A549 (cell line): Measurements from ENCODE around the gene TRIM2. TPM values are rescaled to one million over a fixed set of nuclear protein-coding genes. Genes with fewer than 3 reads are reported as not detected.

Experiments
- ATAC-seq, 2 experiments: fragments of 200-7000 bp in 1 of 2; fragments of >200 bp in 1 of 2; cut with Nextera tagmentation in 1 of 2; cut with Tn5 transposase in 1 of 2; 3 replicates each; pipeline versions ENCODE4 v1.8.0 to v1.9.1; 2018 to 2020; ENCODE audit warnings: mild to moderate bottlenecking in 1 of 2, moderate library complexity in 1 of 2
- CTCF ChIA-PET: fragments of 300-600 bp; sonication (Branson Sonifier 250); formaldehyde crosslinking; extraction: SDS; loops from one replicate; lab custom pipeline; 2021; ENCODE audit warnings: antibody characterized with exemption, inconsistent platforms; lab: Yijun Ruan, JAX
- POLR2A ChIA-PET: fragments of 350-600 bp; formaldehyde crosslinking; extraction: SDS; loops from one replicate; lab custom pipeline; 2021; ENCODE audit warnings: antibody characterized with exemption, inconsistent platforms; lab: Yijun Ruan, JAX
- DNase-seq, 2 experiments: peaks; one replicate each; pipeline versions ENCODE4 v3.0.0 to v3.0.0-alpha.2; 2011 to 2016; ENCODE audit warnings: low read depth in 1 of 2, low spot score in 1 of 2
- FAIRE-seq: peaks from 2 replicates; lab custom pipeline; 2011; peaks lifted over from hg19 to GRCh38; lab: Jason Lieb, UNC
- H3K27ac ChIP-seq, 2 experiments: fragments of >200 bp; sonication (Bioruptor Twin); formaldehyde crosslinking; 3 replicates each; pipeline ENCODE4 v1.5.1; 2016 to 2017
- H3K4me1 ChIP-seq: fragments of >200 bp; sonication (Bioruptor Twin); formaldehyde crosslinking; 3 replicates; pipeline ENCODE4 v1.6.1; 2016
- H3K4me2 ChIP-seq: fragments of >200 bp; sonication (Bioruptor Twin); formaldehyde crosslinking; 3 replicates; pipeline ENCODE4 v1.6.1; 2016
- H3K4me3 ChIP-seq: fragments of >200 bp; sonication (Bioruptor Twin); formaldehyde crosslinking; 3 replicates; pipeline ENCODE4 v1.5.1; 2016
- H3K9me3 ChIP-seq: fragments of >200 bp; sonication (Bioruptor Twin); formaldehyde crosslinking; 3 replicates; pipeline ENCODE4 v1.6.1; 2016
- BCL3 ChIP-seq: fragments of >200 bp; sonication (Bioruptor Twin); formaldehyde crosslinking; IDR thresholded peaks from 3 replicates; pipeline ENCODE4 v1.6.1; 2016
- BHLHE40 ChIP-seq: IDR thresholded peaks from 2 replicates; pipeline ENCODE4 v1.6.1; 2012; ENCODE audit warnings: low read depth, low read length, inconsistent platforms
- CBX2 ChIP-seq: fragments of 200-600 bp; sonication (generic); IDR thresholded peaks from 2 replicates; pipeline ENCODE4 v1.6.1; 2016; ENCODE audit warnings: low read depth, mild to moderate bottlenecking, borderline replicate concordance
- CTCF ChIP-seq: fragments of >200 bp; sonication (Bioruptor Twin); formaldehyde crosslinking; IDR thresholded peaks from 3 replicates; pipeline ENCODE4 v1.5.1; 2016
- EHF ChIP-seq: fragments of 250-450 bp; sonication (Bioruptor Pico); IDR thresholded peaks from 2 replicates; pipeline ENCODE4 v1.5.0; 2020; ENCODE audit warnings: mild to moderate bottlenecking
- HES2 ChIP-seq: fragments of >200 bp; sonication (Bioruptor Twin); formaldehyde crosslinking; IDR thresholded peaks from 2 replicates; pipeline ENCODE4 v1.6.1; 2016
- HOXB5 ChIP-seq: fragments of 250-450 bp; sonication (Bioruptor Pico); IDR thresholded peaks from 2 replicates; pipeline ENCODE4 v1.5.0; 2020; ENCODE audit warnings: mild to moderate bottlenecking, moderate library complexity
- JUN ChIP-seq, 2 experiments: fragments of >200 bp; sonication (Bioruptor Twin); formaldehyde crosslinking; IDR thresholded peaks; 2 replicates in 1 of 2; 3 replicates in 1 of 2; pipeline ENCODE4 v1.6.1; 2016 to 2017
- JUNB ChIP-seq: fragments of >200 bp; sonication (Bioruptor Twin); formaldehyde crosslinking; IDR thresholded peaks from 2 replicates; pipeline ENCODE4 v1.6.1; 2016
- KDM1A ChIP-seq: fragments of 200-600 bp; sonication (generic); IDR thresholded peaks from 2 replicates; pipeline ENCODE4 v1.6.1; 2016; ENCODE audit warnings: low read depth, mild to moderate bottlenecking
- NR3C1 ChIP-seq: fragments of >200 bp; sonication (Bioruptor Twin); formaldehyde crosslinking; IDR thresholded peaks from 3 replicates; pipeline ENCODE4 v1.6.1; 2017
- RAD21 ChIP-seq, 2 experiments: fragments of >200 bp in 1 of 2; sonication (Bioruptor Twin) in 1 of 2; formaldehyde crosslinking in 1 of 2; IDR thresholded peaks in 1 of 2; conservative IDR thresholded peaks in 1 of 2; 2 replicates in 1 of 2; 3 replicates in 1 of 2; pipeline ENCODE4 v1.6.1; 2012 to 2018; ENCODE audit warnings: inconsistent platforms in 1 of 2
- REST ChIP-seq: fragments of 200-600 bp; sonication (generic); IDR thresholded peaks from 2 replicates; pipeline ENCODE4 v1.6.1; 2016; ENCODE audit warnings: antibody characterized with exemption, mild to moderate bottlenecking, moderate library complexity
- RFX5 ChIP-seq: fragments of 450-650 bp; IDR thresholded peaks from 2 replicates; pipeline ENCODE4 v1.7.1; 2014; ENCODE audit warnings: antibody characterized with exemption, mild to moderate bottlenecking, moderate library complexity
- SREBF2 ChIP-seq: fragments of 450-650 bp; IDR thresholded peaks from 2 replicates; pipeline ENCODE4 v1.6.1; 2014; ENCODE audit warnings: mild to moderate bottlenecking, moderate library complexity
- TFCP2L1 ChIP-seq: fragments of 250-450 bp; sonication (Bioruptor Pico); IDR thresholded peaks from 2 replicates; pipeline ENCODE4 v1.5.0; 2021; ENCODE audit warnings: mild to moderate bottlenecking
- TP53 ChIP-seq: fragments of 250-450 bp; sonication (Bioruptor Pico); IDR thresholded peaks from 2 replicates; pipeline ENCODE4 v1.5.0; 2021; ENCODE audit warnings: mild to moderate bottlenecking, moderate library complexity
- ZC3H11A ChIP-seq: fragments of 450-650 bp; IDR thresholded peaks from 2 replicates; pipeline ENCODE4 v1.6.1; 2014; ENCODE audit warnings: antibody characterized with exemption, mild to moderate bottlenecking
- WGBS: methylation state at CpG from one replicate; pipeline ENCODE4 v1.1.6; 2017; ENCODE audit errors: missing lambda C conversion rate; 5-methylcytosine and 5-hydroxymethylcytosine counted together
- polyA plus RNA-seq, 4 experiments: library from polyadenylated mRNA; depleted of rRNA in 3 of 4; stranded (reverse); fragments of >200 nt; fragmentation: RNase III in 1 of 4; extraction: RNeasy Plus Mini Kit Qiagen cat#74134 plus additional on column Dnase treatment in 1 of 4; gene quantifications; 2 replicates in 3 of 4; 3 replicates in 1 of 4; pipeline ENCODE4 v1.2.3, GENCODE V29; 2011 to 2017

The TRIM2 gene
- polyA plus RNA-seq, 2 of the 4 experiments (the other 2 are of a cell fraction): 0.92 to 1.4 TPM

- no peak overlapping the region for H3K4me3 ChIP-seq
- DNase-seq: no peak
- no peaks in the 10 kb centered on the region for H3K9me3 ChIP-seq
- CTCF ChIA-PET: interaction anchor here (1.2 kb wide), 1 partner anchor 181 kb away, joined by 5 read pairs; no protein-coding TSS in a partner anchor
- ATAC-seq: no peak
- no peak for FAIRE-seq
- peaks cover 5% of the 10 kb centered on the region; the same call in 2 of the 3 replicates for H3K4me1 ChIP-seq
- no peak overlapping the region for H3K27ac ChIP-seq
- no peak overlapping the region for H3K4me2 ChIP-seq
- POLR2A ChIA-PET: no interaction called here
- WGBS: 41% methylated on average over 3 of the region's 3 CpGs
- no peak for TF ChIP-seq TP53 (CRISPR knock-in tag)
These were observed 119.8 kb downstream of the TRIM2 start for GRCh38 chr4:153324046-153324445.

- POLR2A ChIA-PET: no interaction called here
These were observed 121.3 kb downstream of the TRIM2 start for GRCh38 chr4:153325558-153325957.

More at GRCh38 chr4:153325558-153325957, 121.3 kb downstream of the TRIM2 start:
- no peak for DNase-seq
- TF ChIP-seq EHF (CRISPR knock-in tag): no peak
- no peak for TF ChIP-seq JUN (IDR thresholded peaks at IDR 0.05)
- TF ChIP-seq CBX2: no peak
- TF ChIP-seq JUNB: no peak
- no peak for TF ChIP-seq TFCP2L1 (CRISPR knock-in tag)
- TF ChIP-seq BHLHE40: no peak
- TF ChIP-seq REST: no peak
- TF ChIP-seq SREBF2: no peak
- TF ChIP-seq ZC3H11A: no peak
- no peak for TF ChIP-seq HES2
- no peak for TF ChIP-seq CTCF
- no peak for TF ChIP-seq NR3C1
- no peak for TF ChIP-seq KDM1A
- TF ChIP-seq RFX5: no peak
- TF ChIP-seq RAD21 (conservative IDR thresholded peaks at IDR 0.05 in 1 of 2, IDR thresholded peaks at IDR 0.05 in 1 of 2): no peak
- no peak for TF ChIP-seq BCL3
- no peak for TF ChIP-seq HOXB5 (CRISPR knock-in tag)
- TF ChIP-seq, all 56 proteins: peak for 0
- no peak overlapping the region for H3K4me3 ChIP-seq
- FAIRE-seq (no peak), ATAC-seq (no peak)
- H3K4me2 ChIP-seq: no peak overlapping the region
- H3K27ac ChIP-seq: no peak overlapping the region
- H3K4me1 ChIP-seq: peaks cover 5% of the 10 kb centered on the region; the same call in 2 of the 3 replicates
- CTCF ChIA-PET: interaction anchor here (1.3 kb wide), 1 partner anchor 183 kb away, joined by 3 read pairs; no protein-coding TSS in a partner anchor
- WGBS: 87% methylated on average over 2 of the region's 2 CpGs
- no peaks in the 10 kb centered on the region for H3K9me3 ChIP-seq
